SU-DHL-6 (cell line): ENCODE data around the gene RASSF3.

ENCODE experiments used
- CTCF ChIP-seq: fragments of 200-600 bp; sonication (generic); IDR thresholded peaks from one replicate; pipeline ENCODE4 v1.5.1; 2017; ENCODE audit warnings: antibody characterized with exemption, mild to moderate bottlenecking, low read length, moderate library complexity; ENCODE audit not compliant: insufficient read depth, poor library complexity, severe bottlenecking
- EZH2phosphoT487 ChIP-seq: fragments of 200-600 bp; sonication (generic), shearing (Covaris generic); conservative IDR thresholded peaks from 2 replicates; pipeline ENCODE4 v1.6.1; 2018; ENCODE audit warnings: mild to moderate bottlenecking, antibody characterized with exemption, low read length, moderate library complexity, mixed read lengths

- TF ChIP-seq CTCF (no peak), EZH2phosphoT487 (no peak)
Observed at GRCh38 chr12:64674367-64674922, 64.2 kb downstream of the RASSF3 start.
